ENCODE results near the gene GRIA4. TPM values are rescaled to one million over a fixed set of nuclear protein-coding genes. Genes with fewer than 3 reads are reported as not detected.

GRIA4 gene
- polyA plus RNA-seq, 1 donor from 2014 or later, result not detected

DNA sequence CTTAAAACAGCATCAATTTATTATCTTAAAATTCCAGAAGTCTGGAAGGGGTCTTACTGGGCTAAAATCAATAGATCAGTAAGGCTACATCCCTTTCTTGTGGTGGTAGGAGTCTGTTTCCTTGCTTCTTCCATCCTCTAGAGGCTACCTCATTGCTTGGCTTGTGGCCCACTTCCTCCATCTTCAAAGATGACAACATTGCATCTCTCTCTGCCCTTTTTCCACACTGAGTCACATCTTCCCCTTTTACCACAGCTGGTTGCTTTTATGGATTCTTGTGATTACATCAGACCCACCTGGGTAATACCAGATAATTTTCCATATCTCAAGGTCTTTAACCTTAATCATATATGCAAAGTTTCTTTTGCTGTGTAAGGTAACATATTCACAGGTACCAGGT is 60.9 kb downstream of the GRIA4 start:
- Mint-ChIP-seq H3K9me3 (peaks cover 0 to 5% (median 4%) of the 10 kb centered on the region in 3 donors), H3K36me3 (peaks cover 1% of the 10 kb centered on the region), H3K27me3 (no peaks in the 10 kb centered on the region), H3K4me1 (no peaks in the 10 kb centered on the region), H3K27ac (no peak overlapping the region), H3K4me3 (no peak overlapping the region)

GRCh38 chr11:105673089-105673488 is 63.2 kb downstream of the GRIA4 start:
- H3K27me3 Mint-ChIP-seq, result no peaks in the 10 kb centered on the region

GRCh38 chr11:105689631-105690030 is 79.8 kb downstream of the GRIA4 start:
- Mint-ChIP-seq H3K27ac (no peak overlapping the region), H3K4me1 (no peaks in the 10 kb centered on the region), H3K4me3 (no peak overlapping the region), H3K36me3 (no peaks in the 10 kb centered on the region), H3K9me3 (peaks cover 0 to 5% (median 0%) of the 10 kb centered on the region in 3 donors), H3K27me3 (no peaks in the 10 kb centered on the region)

More at GRCh38 chr11:105673089-105673488, 63.2 kb downstream of the GRIA4 start:
- H3K4me3 Mint-ChIP-seq, result no peak overlapping the region
- H3K4me1 Mint-ChIP-seq, result no peaks in the 10 kb centered on the region
- H3K9me3 Mint-ChIP-seq, result peaks cover 0 to 4% (median 3%) of the 10 kb centered on the region in 3 donors
- peaks cover 1% of the 10 kb centered on the region for H3K36me3 Mint-ChIP-seq
- no peak overlapping the region for H3K27ac Mint-ChIP-seq

DNA sequence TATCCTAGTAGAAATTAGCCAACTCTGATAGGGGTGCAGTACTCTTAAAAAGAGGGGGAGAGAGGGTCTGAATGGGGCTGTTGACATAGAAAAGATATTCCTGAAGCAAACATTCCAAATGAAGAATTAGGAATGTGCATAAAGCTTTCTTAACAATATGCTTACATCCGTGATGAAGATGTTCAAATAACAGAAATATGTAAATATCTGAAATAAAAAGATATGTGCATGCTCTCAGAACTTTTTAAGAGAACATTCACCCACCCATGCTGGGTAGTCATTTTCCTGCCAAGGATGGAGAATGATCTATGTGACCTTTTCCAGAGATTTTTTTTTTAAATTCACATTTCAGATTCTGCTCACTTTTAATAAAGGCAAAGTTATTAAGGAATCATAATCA is 80.6 kb downstream of the GRIA4 start:
- peaks cover 0 to 2% (median 0%) of the 10 kb centered on the region in 3 donors for H3K4me1 Mint-ChIP-seq
- H3K36me3 Mint-ChIP-seq, result no peaks in the 10 kb centered on the region
- no peak overlapping the region for H3K4me3 Mint-ChIP-seq
- peaks cover 0 to 5% (median 0%) of the 10 kb centered on the region in 3 donors for H3K9me3 Mint-ChIP-seq
- no peak overlapping the region for H3K27ac Mint-ChIP-seq
- H3K27me3 Mint-ChIP-seq, result no peaks in the 10 kb centered on the region

DNA sequence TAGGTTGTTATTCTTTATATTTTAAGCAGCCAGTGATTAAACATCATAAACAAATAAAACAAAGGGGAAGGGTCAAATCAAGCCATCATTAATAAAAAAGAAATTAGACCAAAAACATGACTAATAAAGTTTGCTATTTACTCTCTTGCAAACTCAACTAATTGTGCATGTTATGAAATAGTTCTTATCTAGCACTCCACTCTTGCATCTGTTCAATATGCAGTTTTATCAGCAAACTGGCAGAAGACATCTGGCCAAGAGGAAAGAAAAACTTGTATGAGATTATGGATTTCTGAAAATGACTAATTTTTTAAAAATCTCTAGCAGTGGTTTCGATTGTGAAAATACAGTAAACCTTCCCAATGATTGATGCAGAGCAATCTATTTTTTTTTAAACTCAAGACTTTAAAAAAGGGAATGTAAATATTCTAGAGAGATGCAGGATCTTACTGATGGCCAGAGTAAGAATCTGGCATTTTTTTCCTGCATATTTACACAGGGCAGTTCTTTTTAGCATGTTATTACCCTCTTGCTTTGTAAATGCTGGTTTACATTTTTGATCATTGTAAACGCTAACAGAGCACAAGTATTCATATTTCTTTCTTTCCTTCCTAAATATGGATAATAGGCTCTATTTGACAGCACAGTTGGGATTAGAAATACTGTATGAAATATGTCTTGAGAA is 83.3 kb downstream of the GRIA4 start:
- peaks cover 0 to 10% (median 2%) of the 10 kb centered on the region in 3 donors for H3K4me1 Mint-ChIP-seq
- H3K27me3 Mint-ChIP-seq, result no peaks in the 10 kb centered on the region
- no peaks in the 10 kb centered on the region for H3K36me3 Mint-ChIP-seq
- H3K9me3 Mint-ChIP-seq, result no peaks in the 10 kb centered on the region
- no peak overlapping the region for H3K27ac Mint-ChIP-seq
- H3K4me3 Mint-ChIP-seq, result no peak overlapping the region

GRCh38 chr11:105696000-105696399 is 86.1 kb downstream of the GRIA4 start:
- peaks cover 5% of the 10 kb centered on the region for H3K27me3 Mint-ChIP-seq
- H3K9me3 Mint-ChIP-seq, result no peaks in the 10 kb centered on the region
- peaks cover 0 to 14% (median 2%) of the 10 kb centered on the region in 3 donors for H3K4me1 Mint-ChIP-seq
- no peak overlapping the region for H3K27ac Mint-ChIP-seq
- no peak overlapping the region for H3K4me3 Mint-ChIP-seq
- H3K36me3 Mint-ChIP-seq, result no peaks in the 10 kb centered on the region

DNA sequence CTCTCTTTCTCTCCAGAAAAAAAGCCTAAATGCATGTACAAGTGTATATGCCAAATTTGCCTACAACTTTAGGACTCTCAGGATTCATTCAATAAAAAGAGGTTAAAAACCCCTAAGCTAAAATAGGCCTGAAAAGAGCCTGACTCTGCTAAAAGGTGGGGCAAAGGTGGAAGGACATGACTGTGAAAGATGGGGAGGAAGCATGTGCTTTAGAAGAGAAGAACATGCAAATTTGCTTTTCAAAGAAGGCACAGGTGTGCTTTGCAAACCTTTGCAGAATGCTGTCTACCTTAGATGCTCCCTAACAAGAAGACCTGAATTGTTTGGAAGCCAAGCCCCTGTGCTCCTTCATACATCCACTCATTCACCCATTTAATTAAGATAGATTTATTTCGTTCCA is 87.4 kb downstream of the GRIA4 start:
- Mint-ChIP-seq H3K27ac (no peak overlapping the region), H3K4me1 (peaks cover 0 to 14% (median 2%) of the 10 kb centered on the region in 3 donors), H3K9me3 (no peaks in the 10 kb centered on the region), H3K4me3 (no peak overlapping the region), H3K36me3 (no peaks in the 10 kb centered on the region), H3K27me3 (peaks cover 5% of the 10 kb centered on the region)

- peaks cover 0 to 14% (median 2%) of the 10 kb centered on the region in 3 donors for H3K4me1 Mint-ChIP-seq
- no peak overlapping the region for H3K4me3 Mint-ChIP-seq
- H3K36me3 Mint-ChIP-seq, result no peaks in the 10 kb centered on the region
- H3K27me3 Mint-ChIP-seq, result peaks cover 5% of the 10 kb centered on the region
- no peaks in the 10 kb centered on the region for H3K9me3 Mint-ChIP-seq
- no peak overlapping the region for H3K27ac Mint-ChIP-seq
These were observed 89.3 kb downstream of the GRIA4 start for GRCh38 chr11:105699203-105699602.

GRCh38 chr11:105700271-105700670 is 90.4 kb downstream of the GRIA4 start:
- no peaks in the 10 kb centered on the region for H3K36me3 Mint-ChIP-seq
- no peak overlapping the region for H3K27ac Mint-ChIP-seq
- peaks cover 5% of the 10 kb centered on the region for H3K27me3 Mint-ChIP-seq
- H3K9me3 Mint-ChIP-seq, result no peaks in the 10 kb centered on the region
- H3K4me3 Mint-ChIP-seq, result no peak overlapping the region
- peaks cover 0 to 14% (median 0%) of the 10 kb centered on the region in 3 donors for H3K4me1 Mint-ChIP-seq

DNA sequence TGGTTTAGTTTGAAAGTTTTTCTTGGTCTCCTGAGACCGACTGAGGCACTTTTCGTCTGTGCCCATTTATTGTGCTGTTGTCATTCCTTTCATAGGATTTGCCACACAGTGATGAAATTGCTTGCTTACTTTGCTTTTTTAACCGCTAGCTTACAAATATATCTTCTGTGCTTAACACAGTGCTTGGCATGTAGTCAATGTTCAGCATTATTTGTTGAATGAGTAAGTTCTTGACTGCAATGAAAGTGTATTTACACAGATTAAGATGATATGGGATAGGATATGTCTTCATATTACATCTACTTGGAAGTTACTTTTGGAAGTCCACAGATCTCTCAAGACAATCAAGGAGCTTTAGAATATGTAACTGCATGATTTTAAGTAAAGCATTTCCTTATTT is 91.2 kb downstream of the GRIA4 start:
- H3K27ac Mint-ChIP-seq, result peak overlapping the region in 1 of 3 donors; percentile 37
- H3K4me1 Mint-ChIP-seq, result peaks cover 0 to 10% (median 0%) of the 10 kb centered on the region in 3 donors
- no peaks in the 10 kb centered on the region for H3K9me3 Mint-ChIP-seq
- H3K27me3 Mint-ChIP-seq, result peaks cover 7% of the 10 kb centered on the region
- H3K4me3 Mint-ChIP-seq, result no peak overlapping the region
- no peaks in the 10 kb centered on the region for H3K36me3 Mint-ChIP-seq

- no peak overlapping the region for H3K4me3 Mint-ChIP-seq
- H3K4me1 Mint-ChIP-seq, result no peaks in the 10 kb centered on the region
- peaks cover 4% of the 10 kb centered on the region for H3K27me3 Mint-ChIP-seq
- no peak overlapping the region for H3K27ac Mint-ChIP-seq
- no peaks in the 10 kb centered on the region for H3K36me3 Mint-ChIP-seq
- no peaks in the 10 kb centered on the region for H3K9me3 Mint-ChIP-seq
These were observed 96.1 kb downstream of the GRIA4 start for GRCh38 chr11:105705786-105706530.

- H3K4me1 Mint-ChIP-seq, result no peaks in the 10 kb centered on the region
- peaks cover 2% of the 10 kb centered on the region for H3K27me3 Mint-ChIP-seq
- no peaks in the 10 kb centered on the region for H3K9me3 Mint-ChIP-seq
- H3K4me3 Mint-ChIP-seq, result no peak overlapping the region
- no peak overlapping the region for H3K27ac Mint-ChIP-seq
- no peaks in the 10 kb centered on the region for H3K36me3 Mint-ChIP-seq
These were observed 103.2 kb downstream of the GRIA4 start for GRCh38 chr11:105713106-105713505.

- H3K27me3 Mint-ChIP-seq, result peaks cover 2% of the 10 kb centered on the region
- H3K9me3 Mint-ChIP-seq, result no peaks in the 10 kb centered on the region
- no peaks in the 10 kb centered on the region for H3K36me3 Mint-ChIP-seq
- H3K4me3 Mint-ChIP-seq, result no peak overlapping the region
- H3K4me1 Mint-ChIP-seq, result no peaks in the 10 kb centered on the region
- no peak overlapping the region for H3K27ac Mint-ChIP-seq
These were observed 103.8 kb downstream of the GRIA4 start for GRCh38 chr11:105713696-105714095.

DNA sequence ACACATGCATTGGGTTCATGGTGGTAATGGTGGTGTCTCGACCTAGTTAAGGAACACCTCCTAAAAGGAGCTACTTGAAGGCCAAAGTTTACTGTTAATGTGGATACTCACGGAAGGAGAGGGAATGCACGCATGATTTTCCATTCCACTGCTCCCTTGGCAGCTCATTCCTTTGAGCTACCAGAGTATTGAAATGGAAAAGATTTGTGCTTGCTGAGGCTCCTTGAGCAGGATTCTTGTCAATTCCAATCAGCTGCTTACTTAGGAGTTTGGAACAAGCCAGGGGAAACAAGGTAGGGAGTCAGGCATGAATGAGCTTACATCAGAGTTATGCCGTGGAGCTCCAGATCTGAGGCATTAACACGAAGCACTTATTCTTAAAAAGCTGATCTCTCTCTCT is 108.8 kb downstream of the GRIA4 start:
- H3K9me3 Mint-ChIP-seq, result no peaks in the 10 kb centered on the region
- no peaks in the 10 kb centered on the region for H3K4me1 Mint-ChIP-seq
- no peaks in the 10 kb centered on the region for H3K27me3 Mint-ChIP-seq
- H3K36me3 Mint-ChIP-seq, result no peaks in the 10 kb centered on the region
- no peak overlapping the region for H3K4me3 Mint-ChIP-seq
- no peak overlapping the region for H3K27ac Mint-ChIP-seq

GRCh38 chr11:105719073-105719822 is 109.4 kb downstream of the GRIA4 start:
- Mint-ChIP-seq H3K4me1 (no peaks in the 10 kb centered on the region), H3K4me3 (no peak overlapping the region), H3K27ac (no peak overlapping the region), H3K27me3 (no peaks in the 10 kb centered on the region), H3K36me3 (no peaks in the 10 kb centered on the region), H3K9me3 (no peaks in the 10 kb centered on the region)
